WTC11 (cell line): Measurements from ENCODE around the gene CFAP157. TPM values are rescaled to one million over a fixed set of nuclear protein-coding genes. Genes with fewer than 3 reads are reported as not detected.

Experiments used
- ATAC-seq: fragments of 200-7000 bp; cut with Tn5 transposase; 2 replicates; pipeline ENCODE4 v1.10.0; 2021; ENCODE audit warnings: mild to moderate bottlenecking, moderate library complexity
- CTCF ChIA-PET: fragments of 300-600 bp; sonication (Branson Sonifier 250); formaldehyde crosslinking; loops from one replicate; lab custom pipeline; 2021; ENCODE audit warnings: antibody characterized with exemption; lab: Charles Lee
- POLR2A ChIA-PET: fragments of 350-600 bp; sonication (Branson Sonifier 250); formaldehyde crosslinking; loops from one replicate; lab custom pipeline; 2021; ENCODE audit warnings: antibody characterized with exemption; lab: Charles Lee
- DNase-seq: peaks from one replicate; pipeline ENCODE4 v3.0.0; 2021; ENCODE audit warnings: low spot score
- H3K27ac Mint-ChIP-seq: 2 replicates; pipeline ENCODE4 v1.8.0; 2021; ENCODE audit warnings: mixed read lengths
- H3K27me3 Mint-ChIP-seq: 2 replicates; pipeline ENCODE4 v1.8.0; 2021; ENCODE audit warnings: low read depth, mild to moderate bottlenecking, moderate library complexity, mixed read lengths
- H3K36me3 Mint-ChIP-seq: 2 replicates; pipeline ENCODE4 v1.8.0; 2021; ENCODE audit warnings: mixed read lengths
- H3K4me1 Mint-ChIP-seq: 2 replicates; pipeline ENCODE4 v1.8.0; 2022; ENCODE audit warnings: mixed read lengths
- H3K4me3 Mint-ChIP-seq: 2 replicates; pipeline ENCODE4 v1.8.0; 2021; ENCODE audit warnings: mild to moderate bottlenecking, moderate library complexity, mixed read lengths
- H3K9me3 Mint-ChIP-seq: 2 replicates; pipeline ENCODE4 v1.8.0; 2021; ENCODE audit warnings: mixed read lengths
- CREB1 ChIP-seq: sonication (generic); formaldehyde crosslinking; IDR thresholded peaks from 2 replicates; pipeline ENCODE4 v1.8.0; 2023; ENCODE audit warnings: mild to moderate bottlenecking, missing genetic modification reagents
- ELF4 ChIP-seq: sonication (generic); formaldehyde crosslinking; IDR thresholded peaks from 2 replicates; pipeline ENCODE4 v1.8.1; 2022; ENCODE audit warnings: low read depth, mild to moderate bottlenecking, moderate library complexity, missing genetic modification reagents
- ESRRA ChIP-seq: sonication (generic); formaldehyde crosslinking; IDR thresholded peaks from 2 replicates; pipeline ENCODE4 v1.8.1; 2022; ENCODE audit warnings: mild to moderate bottlenecking, missing genetic modification reagents, borderline replicate concordance
- ETV6 ChIP-seq: sonication (generic); formaldehyde crosslinking; IDR thresholded peaks from 2 replicates; pipeline ENCODE4 v1.8.1; 2022; ENCODE audit warnings: mild to moderate bottlenecking, missing genetic modification reagents
- FOXP1 ChIP-seq: sonication (generic); formaldehyde crosslinking; IDR thresholded peaks from 2 replicates; pipeline ENCODE4 v1.8.0; 2022; ENCODE audit warnings: missing genetic modification reagents, mild to moderate bottlenecking, moderate library complexity, borderline replicate concordance
- JUN ChIP-seq: sonication (generic); formaldehyde crosslinking; IDR thresholded peaks from 2 replicates; pipeline ENCODE4 v1.8.0; 2023; ENCODE audit warnings: mild to moderate bottlenecking, missing genetic modification reagents
- KAT7 ChIP-seq: sonication (generic); formaldehyde crosslinking; IDR thresholded peaks from 2 replicates; pipeline ENCODE4 v1.8.1; 2023; ENCODE audit warnings: missing genetic modification reagents, mild to moderate bottlenecking, borderline replicate concordance
- NR3C1 ChIP-seq: sonication (generic); formaldehyde crosslinking; conservative IDR thresholded peaks from 2 replicates; pipeline ENCODE4 v1.8.1; 2023; ENCODE audit warnings: low read depth, mild to moderate bottlenecking, missing genetic modification reagents
- OVOL2 ChIP-seq: fragments of 250-450 bp; sonication (Bioruptor Pico); IDR thresholded peaks from 2 replicates; pipeline ENCODE4 v1.9.0; 2021; ENCODE audit warnings: mild to moderate bottlenecking, borderline replicate concordance
- SMAD3 ChIP-seq: sonication (generic); formaldehyde crosslinking; IDR thresholded peaks from 2 replicates; pipeline ENCODE4 v1.8.0; 2022; ENCODE audit warnings: missing genetic modification reagents, mild to moderate bottlenecking, borderline replicate concordance
- SOX15 ChIP-seq: fragments of 250-450 bp; sonication (Bioruptor Pico); IDR thresholded peaks from 2 replicates; pipeline ENCODE4 v1.9.0; 2021; ENCODE audit warnings: mild to moderate bottlenecking
- ZBTB21 ChIP-seq: sonication (generic); formaldehyde crosslinking; IDR thresholded peaks from 2 replicates; pipeline ENCODE4 v1.8.1; 2023; ENCODE audit warnings: mild to moderate bottlenecking, missing genetic modification reagents, borderline replicate concordance
- ZNF219 ChIP-seq: sonication (generic); formaldehyde crosslinking; IDR thresholded peaks from 2 replicates; pipeline ENCODE4 v1.8.0; 2023; ENCODE audit warnings: missing genetic modification reagents, mild to moderate bottlenecking, borderline replicate concordance
- ZNF416 ChIP-seq: fragments of 250-450 bp; sonication (Bioruptor Pico); IDR thresholded peaks from 2 replicates; pipeline ENCODE4 v1.9.0; 2021; ENCODE audit warnings: mild to moderate bottlenecking, inconsistent platforms
- total RNA-seq: library from RNA; stranded (reverse); gene quantifications from 3 replicates; pipeline ENCODE4 v1.2.3, GENCODE V29; 2021
- TF ChIP-seq, protein P1 (sequence below): sonication (generic); formaldehyde crosslinking; IDR thresholded peaks from 2 replicates; pipeline ENCODE4 v1.8.1; 2022; ENCODE audit warnings: mild to moderate bottlenecking, moderate library complexity, missing genetic modification reagents
- TF ChIP-seq, protein P2 (sequence below): fragments of 250-450 bp; sonication (Bioruptor Pico); IDR thresholded peaks from 2 replicates; pipeline ENCODE4 v1.9.0; 2021; ENCODE audit warnings: moderate library complexity, mild to moderate bottlenecking, inconsistent platforms, borderline replicate concordance
- TF ChIP-seq, protein P3 (sequence below): sonication (generic); formaldehyde crosslinking; IDR thresholded peaks from 2 replicates; pipeline ENCODE4 v1.8.0; 2022; ENCODE audit warnings: mild to moderate bottlenecking, missing genetic modification reagents
- TF ChIP-seq, protein P4 (sequence below): sonication (generic); formaldehyde crosslinking; IDR thresholded peaks from 2 replicates; pipeline ENCODE4 v1.8.0; 2023; ENCODE audit warnings: missing genetic modification reagents, mild to moderate bottlenecking, borderline replicate concordance

The CFAP157 gene
- total RNA-seq, 1 experiment from 2014 or later = 0.22 TPM

DNA sequence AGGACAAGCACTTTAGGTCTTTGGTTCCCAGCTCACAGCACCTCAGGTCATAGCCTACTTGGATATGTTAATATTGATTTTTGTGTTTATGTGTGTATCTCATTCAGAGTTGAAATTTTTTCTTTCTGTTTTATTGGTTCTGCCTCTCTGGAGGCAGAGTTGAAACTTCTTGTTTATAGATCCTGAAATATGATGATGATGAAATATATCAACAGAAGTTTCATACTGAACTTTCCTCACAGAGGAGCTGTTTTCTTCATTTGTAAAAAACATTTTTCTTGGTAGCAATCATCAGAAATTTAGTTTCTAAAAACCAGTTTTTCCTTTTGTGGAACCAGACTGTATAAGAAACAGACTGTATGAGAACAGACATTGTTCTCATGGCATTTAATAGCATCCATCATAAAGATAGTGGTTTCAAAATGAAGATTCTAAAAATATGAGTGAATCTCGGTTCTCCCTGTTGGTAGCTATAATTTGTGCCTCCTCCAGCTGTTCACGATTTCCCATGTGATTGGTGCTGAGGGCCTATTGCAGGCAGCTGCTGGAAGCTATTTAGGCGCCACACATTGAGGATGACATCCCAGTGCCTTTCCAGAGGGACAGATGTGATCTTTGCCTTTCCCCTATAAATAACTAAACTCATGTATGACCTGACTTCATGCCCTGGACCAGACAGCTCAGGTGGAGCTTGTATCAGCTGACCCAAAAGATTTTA, 39.5 kb upstream of the CFAP157 start:
- Mint-ChIP-seq H3K4me1 (no peaks in the 10 kb centered on the region), H3K9me3 (no peaks in the 10 kb centered on the region), H3K27ac (no peak overlapping the region), H3K4me3 (no peak overlapping the region), H3K36me3 (peaks cover 20% of the 10 kb centered on the region), H3K27me3 (no peaks in the 10 kb centered on the region)
- ATAC-seq (no peak), DNase-seq (no peak)
- TF ChIP-seq SOX15 (CRISPR knock-in tag) = no peak
- no peak for TF ChIP-seq OVOL2 (CRISPR knock-in tag)
- TF ChIP-seq, protein P1, sequence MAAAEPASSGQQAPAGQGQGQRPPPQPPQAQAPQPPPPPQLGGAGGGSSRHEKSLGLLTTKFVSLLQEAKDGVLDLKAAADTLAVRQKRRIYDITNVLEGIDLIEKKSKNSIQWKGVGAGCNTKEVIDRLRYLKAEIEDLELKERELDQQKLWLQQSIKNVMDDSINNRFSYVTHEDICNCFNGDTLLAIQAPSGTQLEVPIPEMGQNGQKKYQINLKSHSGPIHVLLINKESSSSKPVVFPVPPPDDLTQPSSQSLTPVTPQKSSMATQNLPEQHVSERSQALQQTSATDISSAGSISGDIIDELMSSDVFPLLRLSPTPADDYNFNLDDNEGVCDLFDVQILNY (CRISPR knock-in tag) = no peak
- no peak for TF ChIP-seq NR3C1 (CRISPR knock-in tag)
- no peak for TF ChIP-seq SMAD3 (CRISPR knock-in tag)
- TF ChIP-seq, protein P2, sequence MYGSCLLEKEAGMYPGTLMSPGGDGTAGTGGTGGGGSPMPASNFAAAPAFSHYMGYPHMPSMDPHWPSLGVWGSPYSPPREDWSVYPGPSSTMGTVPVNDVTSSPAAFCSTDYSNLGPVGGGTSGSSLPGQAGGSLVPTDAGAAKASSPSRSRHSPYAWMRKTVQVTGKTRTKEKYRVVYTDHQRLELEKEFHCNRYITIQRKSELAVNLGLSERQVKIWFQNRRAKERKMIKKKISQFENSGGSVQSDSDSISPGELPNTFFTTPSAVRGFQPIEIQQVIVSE = no peak
- TF ChIP-seq KAT7 (CRISPR knock-in tag) = no peak
- TF ChIP-seq ZNF219 (CRISPR knock-in tag) = no peak
- no peak for TF ChIP-seq CREB1 (CRISPR knock-in tag)
- TF ChIP-seq JUN = no peak
- no peak for TF ChIP-seq ZBTB21 (CRISPR knock-in tag)
- TF ChIP-seq FOXP1 (CRISPR knock-in tag) = no peak
- TF ChIP-seq ESRRA (CRISPR knock-in tag) = no peak
- no peak for TF ChIP-seq ZNF416 (CRISPR knock-in tag)
- TF ChIP-seq, protein P3, sequence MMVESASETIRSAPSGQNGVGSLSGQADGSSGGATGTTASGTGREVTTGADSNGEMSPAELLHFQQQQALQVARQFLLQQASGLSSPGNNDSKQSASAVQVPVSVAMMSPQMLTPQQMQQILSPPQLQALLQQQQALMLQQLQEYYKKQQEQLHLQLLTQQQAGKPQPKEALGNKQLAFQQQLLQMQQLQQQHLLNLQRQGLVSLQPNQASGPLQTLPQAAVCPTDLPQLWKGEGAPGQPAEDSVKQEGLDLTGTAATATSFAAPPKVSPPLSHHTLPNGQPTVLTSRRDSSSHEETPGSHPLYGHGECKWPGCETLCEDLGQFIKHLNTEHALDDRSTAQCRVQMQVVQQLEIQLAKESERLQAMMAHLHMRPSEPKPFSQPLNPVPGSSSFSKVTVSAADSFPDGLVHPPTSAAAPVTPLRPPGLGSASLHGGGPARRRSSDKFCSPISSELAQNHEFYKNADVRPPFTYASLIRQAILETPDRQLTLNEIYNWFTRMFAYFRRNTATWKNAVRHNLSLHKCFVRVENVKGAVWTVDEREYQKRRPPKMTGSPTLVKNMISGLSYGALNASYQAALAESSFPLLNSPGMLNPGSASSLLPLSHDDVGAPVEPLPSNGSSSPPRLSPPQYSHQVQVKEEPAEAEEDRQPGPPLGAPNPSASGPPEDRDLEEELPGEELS (CRISPR knock-in tag) = no peak
- TF ChIP-seq ELF4 (CRISPR knock-in tag) = no peak
- TF ChIP-seq ETV6 = no peak
- TF ChIP-seq, protein P4, sequence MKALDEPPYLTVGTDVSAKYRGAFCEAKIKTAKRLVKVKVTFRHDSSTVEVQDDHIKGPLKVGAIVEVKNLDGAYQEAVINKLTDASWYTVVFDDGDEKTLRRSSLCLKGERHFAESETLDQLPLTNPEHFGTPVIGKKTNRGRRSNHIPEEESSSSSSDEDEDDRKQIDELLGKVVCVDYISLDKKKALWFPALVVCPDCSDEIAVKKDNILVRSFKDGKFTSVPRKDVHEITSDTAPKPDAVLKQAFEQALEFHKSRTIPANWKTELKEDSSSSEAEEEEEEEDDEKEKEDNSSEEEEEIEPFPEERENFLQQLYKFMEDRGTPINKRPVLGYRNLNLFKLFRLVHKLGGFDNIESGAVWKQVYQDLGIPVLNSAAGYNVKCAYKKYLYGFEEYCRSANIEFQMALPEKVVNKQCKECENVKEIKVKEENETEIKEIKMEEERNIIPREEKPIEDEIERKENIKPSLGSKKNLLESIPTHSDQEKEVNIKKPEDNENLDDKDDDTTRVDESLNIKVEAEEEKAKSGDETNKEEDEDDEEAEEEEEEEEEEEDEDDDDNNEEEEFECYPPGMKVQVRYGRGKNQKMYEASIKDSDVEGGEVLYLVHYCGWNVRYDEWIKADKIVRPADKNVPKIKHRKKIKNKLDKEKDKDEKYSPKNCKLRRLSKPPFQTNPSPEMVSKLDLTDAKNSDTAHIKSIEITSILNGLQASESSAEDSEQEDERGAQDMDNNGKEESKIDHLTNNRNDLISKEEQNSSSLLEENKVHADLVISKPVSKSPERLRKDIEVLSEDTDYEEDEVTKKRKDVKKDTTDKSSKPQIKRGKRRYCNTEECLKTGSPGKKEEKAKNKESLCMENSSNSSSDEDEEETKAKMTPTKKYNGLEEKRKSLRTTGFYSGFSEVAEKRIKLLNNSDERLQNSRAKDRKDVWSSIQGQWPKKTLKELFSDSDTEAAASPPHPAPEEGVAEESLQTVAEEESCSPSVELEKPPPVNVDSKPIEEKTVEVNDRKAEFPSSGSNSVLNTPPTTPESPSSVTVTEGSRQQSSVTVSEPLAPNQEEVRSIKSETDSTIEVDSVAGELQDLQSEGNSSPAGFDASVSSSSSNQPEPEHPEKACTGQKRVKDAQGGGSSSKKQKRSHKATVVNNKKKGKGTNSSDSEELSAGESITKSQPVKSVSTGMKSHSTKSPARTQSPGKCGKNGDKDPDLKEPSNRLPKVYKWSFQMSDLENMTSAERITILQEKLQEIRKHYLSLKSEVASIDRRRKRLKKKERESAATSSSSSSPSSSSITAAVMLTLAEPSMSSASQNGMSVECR = no peak
- ChIA-PET POLR2A (no interaction called here), CTCF (interaction anchor here (0.5 to 1.3 kb wide), 3 partner anchors 12 to 164 kb away, joined by 3 to 4 read pairs (median 3); no protein-coding TSS in a partner anchor)
